AG20443 (cell line): ENCODE results near the gene MRPS26.
"Not testable (repeated sequence)": the region's sequence is repeated elsewhere in the genome, so short reads cannot be mapped to it uniquely, and the experiment has no call there.

Experiments used
- DNase-seq: peaks from one replicate; pipeline ENCODE4 v3.0.0; 2012; ENCODE audit warnings: low spot score, mixed read lengths

MRPS26 gene

DNA sequence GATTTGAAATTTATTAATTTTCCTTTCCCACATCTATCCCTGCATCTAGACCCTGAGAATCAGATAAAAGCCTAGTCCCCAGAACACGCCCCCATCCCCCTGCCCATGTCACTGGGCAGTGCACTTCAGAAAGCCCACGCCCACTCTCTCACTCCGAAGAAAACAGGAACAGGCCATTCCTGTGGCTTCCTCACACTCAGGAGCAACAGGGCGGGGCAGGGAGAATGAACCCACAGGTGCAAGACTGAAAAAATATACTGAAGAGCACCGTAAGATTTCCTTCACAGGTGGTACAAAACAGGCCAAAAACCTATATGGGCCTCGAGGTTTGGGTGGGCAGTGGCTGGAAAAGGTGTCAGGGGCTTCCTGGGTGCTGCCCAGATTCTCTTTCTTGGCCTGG lies 29.0 kb downstream of the MRPS26 start:
- DNase-seq = no peak

DNA sequence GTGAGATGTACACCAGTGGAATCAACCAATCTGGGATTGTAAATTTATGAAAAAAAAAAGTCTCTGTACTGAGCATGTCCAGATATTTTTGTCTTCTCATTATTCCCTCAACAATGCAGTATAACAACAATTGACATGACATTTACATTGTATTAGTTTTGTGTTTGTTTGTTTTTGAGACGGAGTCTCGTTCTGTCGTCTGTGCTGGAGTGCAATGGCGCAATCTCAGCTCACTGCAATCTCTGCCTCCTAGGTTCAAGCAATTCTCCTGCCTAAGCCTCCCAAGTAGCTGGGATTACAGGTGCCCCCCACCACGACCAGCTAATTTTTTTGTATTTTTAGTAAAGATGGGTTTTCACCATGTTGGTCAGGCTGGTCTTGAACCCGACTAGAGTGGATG lies 29.5 kb downstream of the MRPS26 start:
- DNase-seq = not testable (repeated sequence)

DNA sequence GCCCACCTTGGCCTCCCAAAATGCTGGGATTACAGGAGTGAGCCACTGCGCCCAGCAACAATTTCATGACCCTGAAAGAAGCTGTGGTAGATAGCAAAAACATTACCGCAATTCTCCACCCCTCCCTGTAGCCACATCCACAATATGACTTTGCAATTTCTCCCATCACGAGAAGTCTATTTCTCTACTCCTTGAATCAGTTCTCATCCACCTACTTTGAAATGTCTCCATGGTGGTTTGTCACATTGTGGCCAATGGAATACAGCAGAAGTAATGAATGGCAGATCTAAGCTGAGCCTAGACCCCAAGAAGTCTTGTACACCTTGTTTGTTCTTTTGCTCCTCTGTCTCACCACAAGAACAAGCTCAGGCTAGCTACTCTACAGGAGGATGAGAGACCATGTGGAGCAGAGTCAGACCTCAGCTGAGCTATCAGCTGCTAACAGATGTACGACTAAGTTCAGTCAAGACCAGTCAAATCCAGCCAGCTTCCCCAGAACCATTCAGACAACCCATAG lies 31.8 kb downstream of the MRPS26 start:
- no peak for DNase-seq

DNA sequence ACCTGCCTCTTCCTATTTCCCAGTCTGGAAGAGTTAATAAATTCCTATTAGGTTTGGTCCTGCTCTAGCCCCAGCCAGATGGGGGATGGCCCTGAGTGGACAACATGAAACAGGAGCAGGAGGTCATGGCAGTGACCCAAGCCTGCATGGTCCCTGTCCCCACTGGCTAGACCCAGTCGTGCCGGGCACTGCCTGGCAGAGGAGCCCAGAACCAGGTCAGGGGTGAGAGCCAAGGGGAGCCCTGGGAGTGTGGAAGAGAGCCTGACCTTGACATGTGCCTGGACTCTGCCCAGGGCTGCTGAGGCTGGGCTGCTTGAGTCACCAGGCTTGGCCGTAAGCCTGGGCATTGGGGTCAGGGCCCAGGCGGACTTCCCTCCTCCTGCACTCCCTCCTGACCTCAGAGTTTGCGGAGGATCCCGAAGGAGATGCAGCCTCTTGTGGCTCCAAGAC lies 35.1 kb downstream of the MRPS26 start:
- DNase-seq = peak; percentile 97

DNA sequence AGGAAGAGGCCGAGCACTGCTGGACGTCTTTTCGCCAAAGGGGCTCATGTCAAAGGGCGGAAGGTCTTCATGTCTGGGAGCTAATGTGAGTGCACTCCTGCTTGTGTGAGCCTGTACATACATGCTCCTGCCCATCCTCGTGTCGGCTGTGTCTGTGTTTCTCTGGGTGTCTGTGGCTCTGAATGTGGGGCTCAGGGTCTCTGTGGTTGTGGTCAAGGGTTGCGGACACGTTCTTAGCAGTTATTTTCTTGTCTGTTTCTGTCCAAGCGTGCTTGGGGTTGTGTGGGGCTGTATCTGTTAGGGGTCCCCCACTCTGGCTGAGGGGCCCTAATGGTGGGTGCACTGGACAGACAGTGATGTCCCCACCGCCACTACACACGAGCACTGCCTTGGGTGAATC lies 35.8 kb downstream of the MRPS26 start:
- DNase-seq = no peak

DNA sequence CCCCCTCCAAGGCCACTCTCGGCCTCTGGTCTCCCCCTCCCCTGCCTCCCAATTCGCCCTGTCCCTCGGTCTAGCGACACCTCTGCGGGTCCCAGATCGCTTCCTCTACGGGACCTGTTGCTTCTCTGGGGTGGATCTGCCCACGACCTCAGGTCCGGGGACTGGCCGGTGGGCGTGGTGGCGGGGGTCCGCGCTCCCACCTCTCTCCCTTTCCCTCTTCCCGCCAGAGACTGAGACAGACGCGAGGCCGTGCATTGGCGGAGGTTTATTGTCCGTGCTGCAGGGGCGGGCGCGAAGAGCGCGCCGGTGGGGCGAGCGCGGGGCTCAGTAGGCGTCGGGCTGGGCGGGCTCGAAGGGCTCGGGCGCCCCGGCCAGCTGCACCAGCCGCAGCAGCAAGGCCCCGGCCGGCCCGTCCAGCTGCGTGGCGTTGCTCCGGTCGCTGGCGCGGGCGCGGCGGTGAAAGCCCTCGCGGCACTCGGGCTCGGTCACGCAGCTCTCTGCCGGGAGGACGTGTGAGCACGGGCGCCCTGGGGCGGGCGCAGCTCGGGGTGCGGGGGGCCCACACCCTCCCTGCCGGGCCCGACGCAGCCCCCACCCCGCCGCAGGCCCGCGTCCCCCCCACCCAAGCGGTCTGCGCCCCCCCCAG lies 36.6 kb downstream of the MRPS26 start:
- peak; percentile 58 for DNase-seq

DNA sequence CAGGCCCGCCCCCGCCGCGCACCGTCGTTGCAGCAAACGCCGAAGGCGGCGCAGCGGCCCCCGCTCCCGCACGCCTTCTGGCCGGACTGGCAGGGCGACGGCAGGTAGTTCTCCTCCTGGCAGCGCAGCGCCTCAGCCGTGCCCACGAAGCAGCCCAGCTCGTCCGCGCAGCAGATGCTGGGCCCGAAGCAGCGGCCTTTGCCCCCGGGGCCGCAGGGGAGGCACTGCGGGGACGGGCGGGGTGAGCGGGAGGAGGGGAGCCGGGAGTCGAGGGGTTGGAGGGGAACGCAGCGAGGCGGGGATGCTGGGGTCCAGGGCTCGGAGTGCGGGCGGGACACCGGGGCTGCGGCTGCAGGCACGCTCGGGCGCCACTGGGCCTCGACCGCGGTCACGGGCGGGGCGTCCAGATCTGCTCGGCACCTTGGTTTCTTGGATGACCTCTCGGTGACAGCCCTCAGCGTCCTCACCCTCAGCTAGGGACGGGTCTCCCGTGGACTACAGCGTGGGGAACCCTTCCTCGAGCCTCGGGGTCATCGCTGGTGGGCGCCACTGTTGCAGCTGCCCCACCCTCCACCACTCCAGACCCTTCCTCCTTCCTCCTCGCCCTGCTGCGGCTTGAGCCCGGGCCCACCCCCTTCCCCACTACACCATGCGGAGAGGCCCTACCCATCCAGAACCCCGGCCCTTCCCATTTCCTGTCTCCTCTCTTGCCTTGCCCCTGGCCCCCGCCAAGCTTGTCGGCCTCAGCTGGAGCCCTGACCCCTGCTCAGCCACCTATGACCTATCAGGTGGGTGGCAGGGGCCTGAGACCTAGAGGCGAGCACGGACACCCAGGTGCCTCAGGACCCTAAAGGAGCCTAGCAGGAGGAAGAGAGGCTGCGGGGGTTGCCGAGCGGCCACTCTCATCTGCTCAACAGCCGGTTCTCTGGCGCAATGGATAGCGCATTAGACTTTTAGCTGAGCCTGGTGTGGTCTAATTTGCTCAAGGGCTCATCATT lies 37.4 kb downstream of the MRPS26 start:
- peak; percentile 17 for DNase-seq

DNA sequence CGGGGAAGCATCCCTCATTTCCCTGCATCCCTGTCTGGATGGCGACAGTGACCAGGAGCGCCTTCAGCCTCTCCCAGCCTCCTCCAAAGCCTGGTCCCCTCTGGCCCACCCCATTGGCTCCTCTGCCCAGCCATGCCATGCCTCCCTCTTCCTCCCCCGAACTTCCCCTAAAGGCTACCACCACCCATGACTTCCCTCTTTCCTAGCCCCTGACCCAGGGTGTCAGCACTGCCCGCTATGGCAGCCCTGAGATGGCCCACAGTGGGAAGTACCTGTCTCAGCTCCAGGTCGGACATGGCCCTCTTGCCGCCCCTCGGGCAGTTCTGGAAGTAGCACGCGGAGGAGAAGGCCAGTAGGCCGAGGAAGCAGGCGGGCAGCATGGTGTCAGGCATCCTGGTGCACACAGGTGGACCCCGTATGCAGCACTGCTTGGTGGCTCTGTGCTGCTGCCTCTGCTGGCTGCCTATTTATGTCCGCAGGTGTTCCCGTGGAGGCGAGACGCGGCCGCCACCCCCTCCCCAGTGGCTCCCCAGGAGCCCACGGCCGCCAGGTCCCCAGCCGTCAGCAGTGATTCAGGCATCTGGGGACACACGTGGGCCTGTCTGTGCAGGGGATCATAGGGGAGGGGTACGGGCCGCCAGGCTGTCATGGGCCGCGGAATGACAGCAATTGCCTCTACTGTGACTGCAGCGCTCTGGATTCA lies 38.6 kb downstream of the MRPS26 start, which contains the start of gene AVP:
Gene AVP, minus strand, starts transcription at position 442 of the 703 bp plus-strand sequence. Its CDS starts 50 bp downstream, at position 392.
- peak; percentile 8 for DNase-seq

DNA sequence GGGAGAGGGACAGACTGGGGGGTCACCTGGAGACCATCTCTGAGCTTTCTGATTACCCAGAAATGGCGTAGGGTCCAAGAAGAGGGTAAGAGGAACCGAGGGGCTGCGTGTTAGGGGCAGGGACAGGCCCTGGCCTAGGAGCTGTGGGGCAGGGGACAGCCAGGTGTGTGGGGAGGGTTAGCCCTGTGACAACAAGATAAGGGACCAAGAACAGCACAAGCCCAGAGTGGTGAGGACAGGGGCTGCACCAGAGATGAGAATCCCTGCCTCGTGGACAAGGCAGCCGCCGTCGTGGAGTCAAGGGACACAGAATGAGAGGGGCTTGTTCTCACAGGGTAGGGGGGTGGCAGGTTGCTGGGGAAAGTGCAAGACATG lies 39.1 kb downstream of the MRPS26 start:
- DNase-seq = no peak

DNA sequence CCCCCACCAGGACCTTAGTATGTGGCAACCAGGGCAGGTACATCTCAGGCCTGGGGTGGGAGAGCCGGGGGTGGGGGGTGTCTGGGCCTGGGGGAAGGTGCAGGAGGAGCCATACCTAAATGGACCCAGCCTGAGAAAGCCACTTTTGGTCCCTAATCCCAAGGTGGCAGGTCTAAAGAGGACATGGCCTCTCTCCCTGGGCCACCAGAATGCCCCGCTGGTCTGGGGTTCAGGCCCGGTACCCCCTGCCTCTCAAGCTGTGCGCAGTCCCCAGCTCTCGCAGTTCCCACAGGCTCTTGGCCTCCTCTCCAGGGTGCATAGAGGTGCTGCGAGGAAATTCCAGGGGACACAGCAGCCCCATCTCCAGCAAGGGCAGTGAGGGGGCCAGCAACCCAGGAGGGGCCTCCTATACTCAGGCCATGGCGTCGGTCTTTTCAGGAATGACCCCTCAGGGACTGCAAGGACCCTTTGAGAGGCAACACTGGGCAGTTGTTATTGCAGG lies 39.8 kb downstream of the MRPS26 start:
- DNase-seq = peak; percentile 7

DNA sequence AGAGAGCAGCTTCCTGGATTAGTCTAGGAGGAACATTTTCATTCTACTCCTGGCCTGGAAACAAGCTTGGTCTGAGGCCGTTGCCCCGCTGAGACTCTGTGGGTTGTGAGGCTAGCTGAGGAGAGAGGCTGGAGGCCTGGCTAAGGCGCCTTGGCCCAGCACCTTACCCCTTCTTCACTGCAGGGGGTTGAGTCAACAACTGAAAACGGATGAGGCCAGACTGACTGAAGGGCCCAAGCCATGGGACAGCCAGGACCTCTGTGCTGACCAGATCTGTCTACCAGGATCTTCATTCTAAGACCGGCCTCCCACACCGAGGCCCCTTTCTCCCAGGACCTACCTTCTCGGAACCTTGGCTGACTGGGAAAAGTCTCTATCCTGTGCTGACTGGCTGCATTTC lies 42.2 kb downstream of the MRPS26 start:
- no peak for DNase-seq

DNA sequence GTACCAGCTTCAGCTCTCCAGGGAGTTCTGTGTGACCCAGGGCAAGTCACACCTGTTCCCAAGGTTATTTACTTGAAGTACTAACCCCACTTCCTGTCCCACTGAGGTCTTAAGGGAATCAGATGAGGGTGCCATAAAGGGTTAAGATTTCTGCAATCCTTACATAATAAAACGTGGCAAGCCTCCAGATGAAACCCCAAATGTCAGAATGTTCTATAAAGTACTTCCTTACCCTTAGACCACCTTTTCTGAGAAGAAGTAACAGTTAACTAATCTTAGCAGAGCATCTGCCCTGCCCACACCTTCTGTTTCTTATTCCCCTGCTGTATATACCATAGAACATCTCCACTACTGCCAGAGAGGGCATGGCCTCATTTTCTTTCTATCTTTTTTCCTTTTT lies 44.7 kb downstream of the MRPS26 start:
- no peak for DNase-seq

DNA sequence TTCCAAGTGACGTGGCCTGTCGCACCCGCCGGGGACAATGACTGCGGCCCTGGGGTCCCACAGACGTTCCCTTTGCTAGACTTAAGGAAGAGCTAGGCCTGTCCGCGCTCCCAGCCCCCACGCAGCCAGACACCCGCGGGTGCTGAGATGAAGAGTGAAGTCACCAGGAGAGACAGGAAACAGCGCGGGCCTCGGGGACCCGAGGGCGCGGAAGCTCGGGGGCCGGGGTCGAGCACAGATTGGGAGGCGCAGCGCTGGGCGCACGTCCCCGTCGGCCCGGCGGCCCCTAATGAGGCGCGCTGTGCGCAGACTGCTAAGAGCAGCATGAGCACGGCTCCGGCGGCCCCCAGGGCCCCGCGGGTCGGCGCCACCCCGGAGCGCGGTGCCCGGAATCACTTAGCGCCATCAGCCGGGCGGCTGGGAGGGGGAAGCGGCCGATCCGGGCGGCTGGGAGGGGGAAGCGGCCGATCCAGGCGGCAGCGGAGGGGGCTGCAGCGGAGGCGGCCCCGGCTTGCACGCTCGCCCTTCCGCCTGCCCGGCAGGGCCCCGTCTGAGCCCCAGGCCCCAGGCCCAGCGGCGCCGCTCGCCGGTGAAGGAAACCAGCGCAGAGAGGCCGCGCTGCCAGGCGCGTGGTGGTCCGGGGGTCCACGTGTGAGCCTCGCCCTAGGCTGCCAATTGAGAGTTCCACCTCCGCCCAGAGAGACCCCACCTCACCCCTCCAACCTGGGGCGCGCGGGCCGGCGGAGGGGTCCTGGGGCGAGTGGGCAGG lies 46.9 kb downstream of the MRPS26 start:
- peak; percentile 66 for DNase-seq

DNA sequence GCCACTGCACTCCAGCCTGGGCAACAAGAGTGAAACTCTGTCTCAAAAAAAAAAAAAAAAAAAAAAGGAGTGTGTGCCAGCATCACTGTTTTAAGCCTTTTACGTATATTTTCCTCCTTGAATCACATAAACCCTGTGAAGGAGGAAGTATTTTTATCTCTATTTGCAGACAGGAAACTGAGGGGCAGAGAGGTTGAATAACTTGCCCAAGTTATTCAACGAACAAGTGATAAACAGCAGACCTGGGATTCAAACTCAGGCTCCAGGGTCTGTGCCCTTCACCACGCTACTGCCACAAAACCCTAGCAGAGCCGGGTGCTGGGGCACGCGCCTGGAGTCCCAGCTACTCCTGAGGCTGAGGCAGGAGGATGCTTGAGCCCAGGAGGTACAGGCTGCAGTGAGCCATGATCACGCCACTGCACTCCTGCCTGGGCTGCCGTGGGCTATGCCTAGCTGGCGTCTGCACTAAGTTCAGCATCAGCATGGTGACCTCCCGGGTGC lies 48.1 kb downstream of the MRPS26 start:
- DNase-seq = no peak

DNA sequence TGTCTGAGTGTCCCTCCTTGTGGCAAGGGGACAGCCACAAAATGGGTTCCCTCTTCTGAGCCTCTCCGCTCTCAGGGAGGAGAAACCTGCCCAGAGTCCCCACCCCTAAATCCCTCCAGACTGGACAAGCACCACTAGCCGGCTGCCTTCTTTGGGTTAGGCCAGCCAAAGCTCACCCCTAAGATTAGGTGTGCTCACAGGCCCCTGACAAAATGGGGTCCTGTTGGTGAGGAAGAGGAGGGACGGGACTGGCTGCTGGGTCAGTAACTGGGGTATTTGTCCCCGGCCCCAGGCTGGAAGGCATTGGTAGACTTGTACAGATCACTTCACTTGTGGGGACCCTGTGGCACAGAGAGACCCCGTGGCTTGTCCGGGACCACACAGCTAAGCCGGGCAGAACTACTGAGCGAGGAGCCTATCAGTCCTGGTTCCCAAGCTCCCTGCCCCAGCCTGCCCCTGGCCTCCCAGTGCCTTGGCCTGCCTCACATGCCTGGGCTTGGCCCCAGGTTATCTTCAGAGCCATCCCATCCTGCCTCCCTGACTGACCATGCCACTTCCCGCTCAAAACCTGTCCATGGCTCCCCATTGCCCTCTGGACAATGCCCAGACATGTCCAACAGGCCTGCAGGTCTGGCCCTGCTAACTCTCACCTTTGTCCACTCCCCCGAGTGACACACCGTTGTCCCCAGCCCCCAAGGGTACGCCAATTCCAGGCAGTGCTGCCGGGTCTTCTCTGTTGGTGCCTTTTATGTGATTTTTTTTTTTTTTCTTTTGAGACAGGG lies 49.2 kb downstream of the MRPS26 start:
- DNase-seq = no peak
